Measurements from ENCODE around the gene KHDC4. TPM values are rescaled to one million over a fixed set of nuclear protein-coding genes. Genes with fewer than 3 reads are reported as not detected.

Gene KHDC4
- total RNA-seq, 2 donors from 2014 or later: 13.4 to 25.9 TPM

GRCh38 chr1:155941845-155942531, 7.8 kb upstream of the KHDC4 start:
- Histone ChIP-seq H3K27me3 (no peaks in the 10 kb centered on the region), H3K27ac (peak overlapping the region; percentile 57 to 84), H3K4me3 (no peak overlapping the region), H3K36me3 (peaks cover 2% of the 10 kb centered on the region), H3K4me1 (peaks cover 0 to 72% of the 10 kb centered on the region in 2 donors), H3K9me3 (no peaks in the 10 kb centered on the region)
- TF ChIP-seq, protein P1, sequence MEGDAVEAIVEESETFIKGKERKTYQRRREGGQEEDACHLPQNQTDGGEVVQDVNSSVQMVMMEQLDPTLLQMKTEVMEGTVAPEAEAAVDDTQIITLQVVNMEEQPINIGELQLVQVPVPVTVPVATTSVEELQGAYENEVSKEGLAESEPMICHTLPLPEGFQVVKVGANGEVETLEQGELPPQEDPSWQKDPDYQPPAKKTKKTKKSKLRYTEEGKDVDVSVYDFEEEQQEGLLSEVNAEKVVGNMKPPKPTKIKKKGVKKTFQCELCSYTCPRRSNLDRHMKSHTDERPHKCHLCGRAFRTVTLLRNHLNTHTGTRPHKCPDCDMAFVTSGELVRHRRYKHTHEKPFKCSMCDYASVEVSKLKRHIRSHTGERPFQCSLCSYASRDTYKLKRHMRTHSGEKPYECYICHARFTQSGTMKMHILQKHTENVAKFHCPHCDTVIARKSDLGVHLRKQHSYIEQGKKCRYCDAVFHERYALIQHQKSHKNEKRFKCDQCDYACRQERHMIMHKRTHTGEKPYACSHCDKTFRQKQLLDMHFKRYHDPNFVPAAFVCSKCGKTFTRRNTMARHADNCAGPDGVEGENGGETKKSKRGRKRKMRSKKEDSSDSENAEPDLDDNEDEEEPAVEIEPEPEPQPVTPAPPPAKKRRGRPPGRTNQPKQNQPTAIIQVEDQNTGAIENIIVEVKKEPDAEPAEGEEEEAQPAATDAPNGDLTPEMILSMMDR (IDR thresholded peaks at IDR 0.05): no peak
- no peak for DNase-seq (ENCODE audit: low spot score)

DNA sequence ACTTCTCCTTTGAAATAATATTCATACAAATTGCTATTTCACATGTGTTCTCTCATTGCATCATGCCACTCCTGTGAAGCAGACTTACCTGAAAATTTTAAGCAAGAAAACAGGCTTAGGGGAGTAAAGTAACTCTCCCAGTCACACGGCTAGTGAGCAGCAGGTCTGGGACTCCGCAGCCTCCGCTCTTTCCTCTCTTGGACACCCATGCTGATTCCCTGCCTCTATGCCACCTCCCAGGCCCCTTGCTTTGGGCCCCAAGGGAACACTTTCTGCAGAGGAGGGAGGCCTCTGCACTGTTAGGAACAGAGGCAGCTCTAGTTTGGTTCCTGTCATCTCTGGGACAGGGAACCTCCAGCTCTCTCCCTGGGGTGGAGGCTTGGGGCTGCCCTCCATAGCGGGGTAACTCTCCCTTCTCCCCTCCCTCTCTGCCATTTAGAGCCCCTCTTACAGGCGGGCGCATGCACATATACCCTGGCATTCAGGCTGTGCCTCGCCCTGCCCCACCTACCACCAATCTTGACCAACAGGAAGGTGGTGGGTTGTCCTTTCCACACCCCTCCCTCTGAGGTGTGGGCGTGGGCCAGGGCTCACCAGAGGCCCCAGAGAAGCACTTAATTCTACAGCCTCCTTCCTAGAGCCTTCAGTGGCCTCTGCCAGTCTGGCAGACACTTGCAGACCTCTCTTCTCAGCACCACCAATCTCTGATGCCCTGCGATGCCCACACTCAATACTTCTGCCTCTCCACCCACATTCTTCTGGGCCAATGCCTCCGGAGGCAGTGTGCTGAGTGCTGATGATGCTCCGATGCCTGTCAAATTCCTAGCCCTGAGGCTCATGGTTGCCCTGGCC, 7.0 kb upstream of the KHDC4 start, which contains the start of gene RXFP4:
Gene RXFP4, plus strand, starts transcription at position 646 of the 852 bp plus-strand sequence. Its CDS starts 72 bp downstream, at position 718.
- Histone ChIP-seq H3K27ac (peak within 1 kb of the TSS; percentile 57 to 84), H3K36me3 (no peaks in the 10 kb centered on the region), H3K4me3 (no peak within 1 kb of the TSS), H3K27me3 (no peaks in the 10 kb centered on the region), H3K4me1 (peaks cover 0 to 72% of the 10 kb centered on the region in 2 donors), H3K9me3 (no peaks in the 10 kb centered on the region)
- DNase-seq (ENCODE audit: low spot score): no peak
- TF ChIP-seq, protein P1 (IDR thresholded peaks at IDR 0.05): no peak

GRCh38 chr1:155940482-155940992, 6.3 kb upstream of the KHDC4 start:
- H3K27me3 ChIP-seq: no peaks in the 10 kb centered on the region
- TF ChIP-seq, protein P1 (IDR thresholded peaks at IDR 0.05): no peak
- H3K4me3 ChIP-seq: no peak overlapping the region
- H3K4me1 ChIP-seq: peaks cover 0 to 70% of the 10 kb centered on the region in 2 donors
- peak overlapping the region; percentile 57 to 84 for H3K27ac ChIP-seq
- H3K9me3 ChIP-seq: no peaks in the 10 kb centered on the region
- no peak for DNase-seq (ENCODE audit: low spot score)
- H3K36me3 ChIP-seq: no peaks in the 10 kb centered on the region

DNA sequence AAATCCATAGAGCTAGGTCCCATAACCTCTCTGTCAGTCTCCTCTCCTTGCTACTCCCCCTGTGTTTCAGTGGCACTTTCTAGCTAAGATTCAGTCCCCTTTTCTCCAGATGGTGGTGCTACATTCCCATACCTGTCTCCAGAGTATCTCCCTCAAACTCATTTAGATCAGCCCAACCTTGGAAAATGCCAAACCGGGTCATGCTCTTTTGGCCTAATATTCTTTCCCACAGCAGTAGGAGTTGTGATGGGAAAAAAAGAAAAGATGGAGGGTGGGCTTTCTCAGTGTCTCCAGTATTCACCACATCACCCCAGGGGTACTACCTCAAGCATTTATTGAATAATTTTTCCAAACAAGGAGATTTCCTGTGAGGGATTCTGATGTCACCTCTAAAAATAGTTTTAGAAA, 4.0 kb upstream of the KHDC4 start:
- H3K4me3 ChIP-seq: no peak overlapping the region
- no peaks in the 10 kb centered on the region for H3K9me3 ChIP-seq
- peaks cover 0 to 62% of the 10 kb centered on the region in 2 donors for H3K4me1 ChIP-seq
- TF ChIP-seq, protein P1 (IDR thresholded peaks at IDR 0.05): peak; percentile 44 to 71
- peak overlapping the region; percentile 51 to 70 for H3K27ac ChIP-seq
- no peaks in the 10 kb centered on the region for H3K27me3 ChIP-seq
- no peak for DNase-seq (ENCODE audit: low spot score)
- H3K36me3 ChIP-seq: no peaks in the 10 kb centered on the region

- DNase-seq (ENCODE audit: low spot score): no peak
Measured at GRCh38 chr1:155934936-155935590, 850 bp upstream of the KHDC4 start.

More at GRCh38 chr1:155934936-155935590, 850 bp upstream of the KHDC4 start:
- TF ChIP-seq, protein P1 (IDR thresholded peaks at IDR 0.05): no peak
- H3K4me1 ChIP-seq: peaks cover 0 to 62% of the 10 kb centered on the region in 2 donors
- H3K4me3 ChIP-seq: peak overlapping the region; percentile 89 to 94
- peak overlapping the region; percentile 88 to 93 for H3K27ac ChIP-seq
- H3K27me3 ChIP-seq: no peaks in the 10 kb centered on the region
- H3K36me3 ChIP-seq: peaks cover 27% of the 10 kb centered on the region
- no peaks in the 10 kb centered on the region for H3K9me3 ChIP-seq
